GM12873 (cell line): ENCODE results near the gene C11orf97.

ENCODE experiments used
- TF ChIP-seq, protein P1 (sequence below): IDR thresholded peaks from 2 replicates; pipeline ENCODE4 v1.5.1; 2012; ENCODE audit warnings: low read depth, mild to moderate bottlenecking, moderate library complexity, low read length, control low read depth; ENCODE audit not compliant: insufficient read depth; ENCODE audit errors: missing control alignments

The C11orf97 gene

DNA sequence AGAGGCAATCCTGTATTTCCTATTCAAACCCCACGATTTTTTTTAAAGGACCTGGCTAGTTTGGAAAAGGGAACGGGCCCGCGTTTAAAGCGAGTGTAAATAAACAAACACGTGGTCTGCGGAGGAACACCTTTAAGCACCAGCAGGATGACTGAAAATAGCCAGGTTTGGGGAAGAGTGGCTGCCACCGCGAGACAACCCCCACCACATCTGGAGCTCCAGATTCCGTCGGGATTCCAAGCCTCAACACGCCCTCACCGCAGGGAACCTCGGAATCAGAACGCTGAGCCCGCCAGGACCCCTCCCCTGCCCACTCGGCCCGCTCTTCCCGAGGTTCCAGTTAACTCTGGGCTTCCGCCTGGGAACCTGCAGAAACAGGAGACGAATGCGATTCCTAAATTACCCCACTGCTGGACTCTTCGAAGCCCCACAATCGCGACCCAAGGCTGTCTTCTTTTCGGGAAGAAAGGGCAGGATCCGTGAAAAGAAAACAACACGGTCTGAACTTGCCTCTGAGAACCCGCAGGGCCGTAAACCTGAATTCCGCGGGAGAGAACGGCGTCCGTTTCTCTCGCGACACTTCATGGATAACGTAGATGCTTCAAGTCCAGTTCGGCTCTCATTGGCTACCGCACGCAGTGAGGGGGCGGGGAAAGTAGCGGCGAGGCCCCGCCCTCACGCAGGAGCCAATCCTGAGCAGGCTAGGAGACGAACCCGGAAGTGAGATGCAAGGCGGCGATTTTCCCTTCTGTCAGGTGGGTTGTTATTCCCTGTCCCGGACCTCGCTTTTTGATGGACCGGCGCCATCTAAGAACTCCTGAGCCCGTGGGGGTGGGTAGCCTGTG is 18.8 kb upstream of the C11orf97 start, which contains the start of the genes ANKRD49 and MRE11:
TSS of gene ANKRD49 (plus strand) at position 704 of the 845 bp plus-strand sequence. CDS start 2,710 bp downstream, outside the sequence.
TSS of gene MRE11 (minus strand) at position 564 of the 845 bp plus-strand sequence. CDS start 1,043 bp downstream, outside the sequence.
- TF ChIP-seq, protein P1, sequence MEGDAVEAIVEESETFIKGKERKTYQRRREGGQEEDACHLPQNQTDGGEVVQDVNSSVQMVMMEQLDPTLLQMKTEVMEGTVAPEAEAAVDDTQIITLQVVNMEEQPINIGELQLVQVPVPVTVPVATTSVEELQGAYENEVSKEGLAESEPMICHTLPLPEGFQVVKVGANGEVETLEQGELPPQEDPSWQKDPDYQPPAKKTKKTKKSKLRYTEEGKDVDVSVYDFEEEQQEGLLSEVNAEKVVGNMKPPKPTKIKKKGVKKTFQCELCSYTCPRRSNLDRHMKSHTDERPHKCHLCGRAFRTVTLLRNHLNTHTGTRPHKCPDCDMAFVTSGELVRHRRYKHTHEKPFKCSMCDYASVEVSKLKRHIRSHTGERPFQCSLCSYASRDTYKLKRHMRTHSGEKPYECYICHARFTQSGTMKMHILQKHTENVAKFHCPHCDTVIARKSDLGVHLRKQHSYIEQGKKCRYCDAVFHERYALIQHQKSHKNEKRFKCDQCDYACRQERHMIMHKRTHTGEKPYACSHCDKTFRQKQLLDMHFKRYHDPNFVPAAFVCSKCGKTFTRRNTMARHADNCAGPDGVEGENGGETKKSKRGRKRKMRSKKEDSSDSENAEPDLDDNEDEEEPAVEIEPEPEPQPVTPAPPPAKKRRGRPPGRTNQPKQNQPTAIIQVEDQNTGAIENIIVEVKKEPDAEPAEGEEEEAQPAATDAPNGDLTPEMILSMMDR: no peak

DNA sequence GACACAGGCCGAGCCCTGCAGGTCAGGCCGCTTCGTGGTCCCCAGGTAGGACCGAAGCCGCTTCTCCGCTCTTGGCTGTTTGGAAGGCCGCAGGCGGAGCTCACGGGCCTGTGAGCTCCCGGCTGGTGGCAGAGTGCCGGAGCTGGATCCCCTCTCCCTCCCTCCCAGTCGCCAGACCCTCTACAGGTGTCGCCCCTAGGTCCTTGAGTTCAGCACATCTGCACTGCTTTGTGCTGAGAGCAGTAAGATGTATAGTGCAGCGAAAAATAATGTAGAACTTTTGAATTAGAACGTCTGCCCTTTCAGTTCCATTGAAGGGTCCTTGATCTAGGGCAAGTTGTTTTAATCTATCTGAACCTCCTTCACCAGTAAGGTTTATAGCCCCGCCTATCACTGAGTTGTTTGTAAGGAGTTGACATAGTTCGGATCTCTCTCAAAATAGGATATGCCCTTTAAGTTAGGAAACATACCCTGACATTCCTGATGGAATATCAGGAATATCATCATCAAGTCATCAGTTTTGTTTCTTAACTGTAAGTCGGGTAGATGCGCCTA is 18.1 kb upstream of the C11orf97 start:
- TF ChIP-seq, protein P1: no peak

DNA sequence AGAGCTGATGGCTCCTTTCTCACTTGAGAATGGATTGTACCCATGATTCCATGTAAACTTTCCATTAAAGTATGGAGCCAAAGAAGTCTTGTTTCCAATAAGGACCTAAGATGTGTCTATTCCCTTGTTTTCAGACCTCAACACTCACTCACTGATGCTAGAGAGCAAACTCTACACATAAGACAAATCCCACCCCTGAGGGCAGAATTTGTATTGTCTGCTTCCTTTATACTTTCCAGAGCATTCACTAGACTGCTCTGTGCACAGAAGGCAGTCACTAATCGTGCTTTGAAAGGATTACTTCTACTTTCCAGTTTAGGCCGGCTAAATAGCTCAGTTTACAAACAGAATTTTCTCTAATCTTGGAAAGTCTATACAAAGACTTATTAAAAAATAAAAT is 12.1 kb upstream of the C11orf97 start:
- TF ChIP-seq, protein P1: no peak

DNA sequence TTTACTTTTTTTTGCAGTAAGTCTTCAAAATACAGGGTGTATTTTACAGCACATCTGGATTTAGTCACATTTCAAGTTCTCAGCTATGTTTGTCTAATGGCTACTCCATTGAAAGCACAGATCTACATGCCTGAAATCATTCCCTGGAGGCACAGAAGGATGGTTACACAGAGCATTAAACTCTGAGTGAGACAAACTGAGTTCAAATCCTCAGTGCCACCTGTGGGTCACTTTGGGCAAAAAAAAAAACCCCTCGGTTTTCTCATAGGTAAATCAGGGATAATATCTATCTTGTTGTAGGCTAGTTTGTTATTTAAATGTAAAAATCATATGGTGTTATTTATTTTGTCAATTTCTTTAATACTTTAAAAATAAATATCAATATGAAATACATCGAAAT is 10.7 kb upstream of the C11orf97 start:
- TF ChIP-seq, protein P1: no peak

DNA sequence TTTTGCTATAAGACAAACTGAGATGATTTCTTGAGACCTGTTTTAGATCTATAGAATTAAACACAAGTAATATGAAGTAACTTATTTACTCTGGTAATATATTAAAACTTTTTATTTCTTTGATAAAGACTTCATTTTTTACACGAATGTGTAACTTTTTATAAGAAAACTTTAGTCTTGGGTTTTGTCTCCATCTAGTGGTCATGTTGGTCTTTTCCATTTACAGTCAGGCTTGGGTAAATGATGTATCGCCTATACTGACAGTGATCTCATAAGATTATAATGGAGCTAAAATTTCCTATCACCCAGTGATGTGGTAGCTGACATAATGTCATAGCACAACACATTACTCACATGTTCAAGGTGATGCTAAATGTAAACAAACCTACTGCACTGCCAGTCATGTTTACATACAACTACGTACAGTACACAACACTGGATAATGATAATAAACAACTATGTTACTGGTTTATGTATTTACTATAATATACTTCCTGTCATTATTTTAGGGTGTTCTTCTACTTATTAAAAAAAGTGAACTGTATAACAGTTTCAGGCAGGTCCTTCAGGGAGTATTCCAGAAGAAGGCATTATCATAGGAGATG is 7.5 kb upstream of the C11orf97 start:
- TF ChIP-seq, protein P1: peak; percentile 49

DNA sequence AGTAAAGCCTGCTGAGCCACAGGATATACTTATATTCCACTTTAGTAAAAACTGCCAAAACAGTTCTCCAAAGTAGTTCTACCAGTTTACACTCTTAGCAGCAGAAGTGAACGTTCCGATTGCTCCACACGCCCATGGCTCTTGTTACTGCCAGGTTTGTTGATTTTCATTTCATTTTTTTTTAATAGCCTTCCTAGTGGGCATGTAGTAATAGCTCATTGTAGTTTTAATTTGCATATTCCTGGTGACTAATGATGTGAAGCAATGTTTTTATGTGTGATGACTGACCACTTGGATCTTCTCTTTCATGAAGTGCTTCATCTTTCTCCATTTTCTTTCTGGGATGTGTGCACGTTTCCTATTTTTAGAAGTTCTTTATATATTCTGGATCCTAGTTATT is 4.8 kb upstream of the C11orf97 start:
- TF ChIP-seq, protein P1: no peak

DNA sequence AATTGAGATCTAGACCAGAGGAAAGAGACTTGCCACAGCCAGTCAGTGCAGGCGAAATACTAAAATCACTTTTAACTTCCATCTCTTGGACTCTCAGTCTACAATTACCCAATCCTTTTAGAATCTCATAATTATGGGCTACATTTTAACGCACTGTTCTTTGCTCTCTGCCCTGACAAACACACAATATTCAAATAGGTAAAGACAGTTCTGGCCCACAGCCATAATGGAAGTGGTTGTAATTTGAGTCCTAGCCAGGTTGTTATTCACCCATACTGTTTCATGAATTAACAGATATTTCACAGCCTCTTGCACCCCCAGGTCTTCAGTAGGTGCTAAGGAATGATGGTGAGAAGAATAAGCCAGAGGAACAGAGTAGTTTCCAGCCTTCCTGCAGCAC is 830 bp downstream of the C11orf97 start:
- TF ChIP-seq, protein P1: no peak
